Central memory CD8-positive, alpha-beta T cell (primary cell): ENCODE data around the gene CCN5.

Experiments
- ATAC-seq: fragments of 150-1000 bp; cut with Tn5 transposase; replicated peaks from 2 replicates; pipeline ENCODE4 v1.10.0; 2022; ENCODE audit warnings: mild to moderate bottlenecking, moderate FRiP score, moderate number of reproducible peaks; ENCODE audit not compliant: poor library complexity, severe bottlenecking; ENCODE audit errors: extremely low read depth
- DNase-seq, 2 donors: peaks; one replicate each; pipeline ENCODE4 v3.0.0; 2021; ENCODE audit warnings: low spot score in 2 of 2
- H3K27ac Mint-ChIP-seq: one replicate; pipeline ENCODE4 v1.8.0; 2022; ENCODE audit warnings: low read depth, mild to moderate bottlenecking, moderate library complexity, mixed read lengths
- H3K27me3 Mint-ChIP-seq: one replicate; pipeline ENCODE4 v1.8.0; 2022; ENCODE audit warnings: mixed read lengths
- H3K36me3 Mint-ChIP-seq: one replicate; pipeline ENCODE4 v1.8.0; 2022; ENCODE audit warnings: mild to moderate bottlenecking, moderate library complexity, mixed read lengths; ENCODE audit not compliant: insufficient read depth
- H3K4me1 Mint-ChIP-seq: one replicate; pipeline ENCODE4 v1.8.0; 2022; ENCODE audit warnings: mixed read lengths
- H3K4me3 Mint-ChIP-seq: one replicate; pipeline ENCODE4 v1.8.0; 2022; ENCODE audit warnings: mild to moderate bottlenecking, moderate library complexity, mixed read lengths
- H3K9me3 Mint-ChIP-seq: one replicate; pipeline ENCODE4 v1.8.0; 2022; ENCODE audit warnings: mixed read lengths

The CCN5 gene

DNA sequence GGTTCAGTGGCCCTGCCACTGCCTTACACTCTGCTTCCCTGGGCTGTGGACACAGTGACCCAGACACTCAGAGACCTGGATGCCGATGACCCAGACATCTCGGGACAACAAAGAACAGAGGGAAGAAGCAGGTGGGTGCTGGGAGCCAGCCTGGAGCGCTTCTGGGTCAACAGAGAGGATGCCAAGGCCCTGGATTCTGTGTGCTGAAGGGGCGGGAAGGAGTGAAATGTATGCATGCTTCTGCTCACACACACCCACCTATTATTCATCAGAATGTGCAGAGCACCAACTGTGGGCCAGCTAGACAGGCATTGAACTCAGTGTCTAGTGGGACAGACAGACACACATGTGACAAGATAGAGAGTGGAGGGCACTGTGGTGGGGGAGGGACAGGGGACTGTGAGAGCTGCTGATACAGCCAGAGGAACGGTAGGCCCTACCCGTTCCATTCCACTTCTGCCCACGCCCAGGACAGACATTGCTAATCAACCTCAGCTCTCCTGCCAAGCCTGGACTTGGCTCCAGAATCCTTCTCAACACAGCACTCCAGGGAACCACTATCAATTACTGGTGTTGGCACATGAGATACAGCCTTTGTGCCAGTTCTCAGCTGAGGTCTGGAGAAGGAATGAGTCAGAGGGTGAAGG is 50.7 kb downstream of the CCN5 start:
- H3K4me3 Mint-ChIP-seq = no peak overlapping the region
- ATAC-seq = no peak
- no peak overlapping the region for H3K27ac Mint-ChIP-seq
- no peaks in the 10 kb centered on the region for H3K36me3 Mint-ChIP-seq
- peaks cover 46% of the 10 kb centered on the region for H3K27me3 Mint-ChIP-seq
- no peaks in the 10 kb centered on the region for H3K9me3 Mint-ChIP-seq
- no peak for DNase-seq
- H3K4me1 Mint-ChIP-seq = no peaks in the 10 kb centered on the region

DNA sequence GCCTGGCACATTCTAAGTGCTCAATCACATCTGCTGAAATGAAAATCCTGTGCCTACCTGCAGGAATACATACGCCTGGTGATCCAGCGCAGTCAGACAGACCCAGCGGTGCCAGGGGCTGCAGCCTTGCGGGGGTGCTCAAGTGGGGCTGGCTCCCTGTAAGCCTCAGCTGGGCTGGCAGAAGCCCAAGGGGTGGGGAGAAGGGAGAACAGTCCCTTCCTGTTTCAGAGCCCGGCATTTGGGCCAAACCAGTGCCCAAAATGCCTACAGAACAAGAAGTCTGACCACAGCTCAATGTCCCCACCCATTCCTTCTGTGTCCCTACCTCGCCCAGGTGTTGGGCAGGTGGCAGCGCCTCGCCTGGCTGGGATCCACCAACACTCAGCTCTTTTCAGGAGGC is 53.1 kb downstream of the CCN5 start:
- Mint-ChIP-seq H3K4me3 (no peak overlapping the region), H3K4me1 (no peaks in the 10 kb centered on the region), H3K27ac (no peak overlapping the region), H3K36me3 (no peaks in the 10 kb centered on the region), H3K27me3 (peaks cover 39% of the 10 kb centered on the region), H3K9me3 (no peaks in the 10 kb centered on the region)
- DNase-seq = no peak
- no peak for ATAC-seq

DNA sequence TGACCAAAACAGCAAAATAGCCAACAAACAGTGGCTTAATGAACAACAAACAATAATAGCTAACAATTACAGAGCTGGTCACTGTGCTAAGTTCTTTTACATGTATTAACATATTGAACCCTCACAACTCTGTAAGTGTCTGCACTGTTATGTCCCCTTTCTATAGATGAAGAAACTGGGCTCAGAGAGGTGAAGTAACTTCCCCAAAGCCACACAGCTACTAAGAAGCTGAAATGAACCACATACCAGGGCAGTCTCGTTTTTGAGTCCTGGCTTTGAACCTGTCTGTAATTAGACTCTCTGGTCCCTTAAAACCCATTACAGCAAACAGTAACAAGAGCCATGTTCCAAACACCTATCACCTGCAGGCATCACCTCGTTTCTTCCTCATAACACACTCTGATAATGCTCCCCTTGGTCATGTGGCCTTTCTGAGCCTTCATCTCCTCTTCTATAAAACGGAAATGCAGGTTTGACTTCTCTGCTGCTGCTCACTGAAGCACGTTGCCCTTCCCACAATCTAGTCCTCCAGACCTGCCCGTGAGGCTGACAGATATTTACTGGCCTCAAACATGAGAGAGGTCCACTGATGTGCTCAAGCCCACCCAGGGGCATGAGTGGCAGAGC is 53.8 kb downstream of the CCN5 start:
- H3K4me1 Mint-ChIP-seq = no peaks in the 10 kb centered on the region

DNA sequence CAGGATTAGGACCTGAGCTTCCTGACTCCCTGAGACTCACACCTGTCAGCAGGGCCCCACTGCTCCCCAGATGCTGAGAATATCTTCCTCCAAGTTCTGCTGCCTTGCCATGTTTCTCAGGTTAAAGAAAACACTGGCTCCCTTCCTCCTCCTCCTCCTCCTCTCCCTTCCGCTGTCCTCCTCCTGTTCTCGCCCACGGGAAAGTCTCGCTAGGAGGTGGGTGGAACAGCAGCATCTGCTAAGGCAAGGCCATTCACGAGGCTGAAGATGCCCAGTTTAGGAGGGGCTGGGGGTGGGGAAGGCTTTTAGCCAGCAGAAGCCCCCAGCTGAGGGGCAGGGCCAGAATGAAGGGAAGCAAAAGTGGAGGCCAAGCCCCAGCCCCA is 54.3 kb downstream of the CCN5 start:
- Mint-ChIP-seq H3K27me3 (peaks cover 28% of the 10 kb centered on the region), H3K4me3 (no peak overlapping the region), H3K27ac (no peak overlapping the region), H3K4me1 (no peaks in the 10 kb centered on the region), H3K9me3 (no peaks in the 10 kb centered on the region), H3K36me3 (no peaks in the 10 kb centered on the region)
- no peak for ATAC-seq
- no peak for DNase-seq

More for the DNA sequence above, 53.8 kb downstream of the CCN5 start:
- ATAC-seq (no peak), DNase-seq (no peak)
- H3K9me3 Mint-ChIP-seq = no peaks in the 10 kb centered on the region
- no peak overlapping the region for H3K4me3 Mint-ChIP-seq
- peaks cover 32% of the 10 kb centered on the region for H3K27me3 Mint-ChIP-seq
- no peak overlapping the region for H3K27ac Mint-ChIP-seq
- no peaks in the 10 kb centered on the region for H3K36me3 Mint-ChIP-seq

DNA sequence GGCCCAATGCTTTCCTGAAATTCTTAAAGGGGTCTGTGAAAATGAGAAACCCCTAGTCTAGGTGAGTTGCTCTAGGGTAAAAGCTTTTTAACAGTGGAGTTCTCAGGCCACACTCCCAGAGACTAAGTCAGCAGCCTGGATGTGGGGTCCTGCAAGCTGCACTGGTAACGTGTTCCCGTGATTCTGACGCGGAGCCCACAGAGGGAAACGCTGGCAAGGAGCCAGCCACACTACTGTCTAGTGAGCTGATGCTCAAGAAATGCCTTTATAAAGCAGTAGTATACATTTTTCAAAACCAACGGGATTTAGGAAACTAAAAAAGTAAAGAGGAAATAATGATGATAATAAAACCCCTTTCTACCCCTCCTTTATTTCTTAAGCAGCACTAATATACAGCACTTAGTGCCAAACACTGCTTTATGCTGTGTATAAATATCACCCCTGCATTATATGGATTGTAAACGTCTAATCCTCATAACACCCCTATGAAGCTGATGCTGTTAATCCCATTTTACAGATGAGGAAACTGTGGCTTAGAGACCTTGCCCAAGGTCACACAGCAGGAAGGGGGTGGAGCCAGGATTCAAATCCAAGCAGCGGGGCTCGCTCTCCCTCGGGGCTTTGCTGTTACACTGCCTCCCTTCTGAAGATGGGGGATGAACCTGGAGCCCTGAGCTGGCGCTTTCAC is 55.5 kb downstream of the CCN5 start:
- peaks cover 19% of the 10 kb centered on the region for H3K27me3 Mint-ChIP-seq
- no peak for DNase-seq
- H3K4me3 Mint-ChIP-seq = no peak overlapping the region
- no peak for ATAC-seq
- H3K9me3 Mint-ChIP-seq = no peaks in the 10 kb centered on the region
- no peaks in the 10 kb centered on the region for H3K4me1 Mint-ChIP-seq
- H3K27ac Mint-ChIP-seq = no peak overlapping the region
- no peaks in the 10 kb centered on the region for H3K36me3 Mint-ChIP-seq

DNA sequence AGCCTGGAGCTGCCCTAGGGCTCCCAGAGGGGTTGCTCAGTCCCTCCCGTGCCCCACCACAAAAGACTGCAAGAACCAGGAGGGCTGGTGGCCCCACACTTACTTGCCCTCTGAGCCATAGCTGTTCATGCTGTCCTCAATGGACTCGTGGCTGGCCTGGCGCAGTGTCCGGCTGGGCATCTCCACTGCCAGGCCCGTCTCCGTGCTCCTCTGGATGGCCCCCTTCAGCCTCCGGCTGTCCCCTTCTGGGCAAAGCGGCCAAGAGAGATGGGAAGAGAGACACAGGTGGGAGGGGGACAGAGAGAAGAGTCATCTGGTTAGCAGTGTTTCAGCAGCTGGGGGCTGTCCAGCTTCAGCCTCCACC is 56.0 kb downstream of the CCN5 start:
- no peaks in the 10 kb centered on the region for H3K36me3 Mint-ChIP-seq
- H3K4me3 Mint-ChIP-seq = no peak overlapping the region
- no peaks in the 10 kb centered on the region for H3K9me3 Mint-ChIP-seq
- no peak for DNase-seq
- ATAC-seq = no peak
- peaks cover 17% of the 10 kb centered on the region for H3K27me3 Mint-ChIP-seq
- H3K27ac Mint-ChIP-seq = no peak overlapping the region
- no peaks in the 10 kb centered on the region for H3K4me1 Mint-ChIP-seq

DNA sequence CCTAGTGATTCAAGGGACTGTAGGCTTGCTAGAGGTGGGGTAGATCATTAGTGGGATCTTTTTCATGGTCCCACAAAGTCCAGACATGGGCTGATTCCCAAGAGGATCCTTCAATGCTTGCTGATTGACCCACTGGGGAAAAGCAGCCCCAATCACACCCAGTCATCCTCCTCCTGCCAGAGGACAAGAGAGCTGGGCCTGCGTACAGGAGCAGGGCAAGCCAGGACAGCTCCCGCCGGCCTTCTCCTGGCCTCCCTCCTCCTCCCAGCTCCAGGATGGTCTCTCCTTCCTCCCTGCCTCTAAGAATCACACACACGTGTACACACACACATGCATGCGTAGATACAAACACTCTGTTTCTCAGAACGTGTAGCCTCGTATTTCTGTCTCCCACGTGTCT is 57.5 kb downstream of the CCN5 start:
- H3K36me3 Mint-ChIP-seq = no peaks in the 10 kb centered on the region
- no peak for DNase-seq
- H3K9me3 Mint-ChIP-seq = no peaks in the 10 kb centered on the region
- no peak overlapping the region for H3K27ac Mint-ChIP-seq
- ATAC-seq = no peak
- peaks cover 19% of the 10 kb centered on the region for H3K27me3 Mint-ChIP-seq
- H3K4me3 Mint-ChIP-seq = no peak overlapping the region
- H3K4me1 Mint-ChIP-seq = no peaks in the 10 kb centered on the region

DNA sequence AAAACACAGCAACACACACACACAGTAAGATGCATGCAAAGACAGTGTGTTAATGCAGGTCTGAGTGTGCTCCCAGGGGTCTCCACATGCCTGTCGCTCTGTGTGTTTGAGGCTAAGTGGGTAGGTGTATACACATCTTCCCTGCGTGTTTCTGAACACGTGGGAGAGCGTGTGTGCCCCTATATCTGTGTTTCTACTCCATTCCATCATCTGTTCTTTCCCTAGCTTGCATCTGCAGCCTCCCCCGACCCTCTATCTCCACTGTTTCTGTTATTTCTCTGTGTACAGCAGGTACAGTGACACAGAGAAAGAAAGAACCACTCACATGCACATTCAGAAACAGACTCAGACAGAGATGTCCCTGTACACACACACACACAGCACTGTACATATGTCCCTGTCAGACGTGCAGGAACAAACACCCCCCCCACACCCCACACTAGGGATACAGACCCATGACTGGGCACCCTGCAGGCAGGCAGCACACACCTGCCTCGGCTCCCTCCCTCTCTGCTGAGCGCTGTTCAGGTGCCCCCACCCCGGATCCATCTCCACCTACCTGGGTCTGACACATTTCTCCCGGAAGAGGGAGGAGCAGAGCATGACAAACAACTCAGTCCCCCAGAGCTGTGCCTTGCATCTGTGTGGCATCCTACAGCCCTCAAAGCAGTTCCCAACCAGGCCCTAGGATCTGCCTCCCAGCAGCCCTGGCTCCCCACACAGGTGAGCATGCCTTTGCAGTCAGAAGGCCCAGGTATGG is 58.1 kb downstream of the CCN5 start:
- Mint-ChIP-seq H3K36me3 (no peaks in the 10 kb centered on the region), H3K4me3 (no peak overlapping the region), H3K27ac (no peak overlapping the region), H3K4me1 (no peaks in the 10 kb centered on the region), H3K27me3 (peaks cover 19% of the 10 kb centered on the region), H3K9me3 (no peaks in the 10 kb centered on the region)
- ATAC-seq (no peak), DNase-seq (no peak)

DNA sequence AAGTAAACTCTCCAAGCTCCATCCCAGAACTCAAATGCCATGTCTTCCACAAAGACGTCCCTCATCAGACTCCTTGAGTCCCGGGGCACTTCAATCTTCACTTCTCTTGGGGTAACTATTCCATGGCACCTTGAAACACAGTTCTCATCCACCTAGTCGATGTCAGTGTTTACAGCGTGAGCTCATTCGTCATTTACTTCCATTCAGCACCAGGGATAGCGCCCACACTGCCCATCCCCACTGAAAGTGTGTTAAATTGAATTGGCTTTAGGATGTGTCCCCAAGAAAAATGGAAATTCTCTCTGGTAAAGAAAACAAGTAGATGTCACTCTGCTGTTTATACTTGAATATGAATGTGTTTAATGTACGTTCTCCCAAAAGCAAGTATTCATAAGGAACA is 61.8 kb downstream of the CCN5 start:
- Mint-ChIP-seq H3K27me3 (peaks cover 45% of the 10 kb centered on the region), H3K36me3 (no peaks in the 10 kb centered on the region), H3K4me3 (no peak overlapping the region), H3K9me3 (peaks cover 4% of the 10 kb centered on the region), H3K27ac (no peak overlapping the region), H3K4me1 (no peaks in the 10 kb centered on the region)
- ATAC-seq (no peak), DNase-seq (no peak)
